Liver (tissue), 9 donors: ENCODE data around the gene FGD4. TPM values are rescaled to one million over a fixed set of nuclear protein-coding genes. Genes with fewer than 3 reads are reported as not detected.

Experiments
- DNase-seq: peaks from one replicate; pipeline ENCODE4 v3.0.0-alpha.2; 2017; ENCODE audit warnings: low spot score
- H3K27ac ChIP-seq, 2 donors: one replicate each; pipeline ENCODE4 v1.7.0; 2013; ENCODE audit warnings: inconsistent platforms in 2 of 2, low read length in 2 of 2, control low read depth in 1 of 2, low read depth in 1 of 2, mild to moderate bottlenecking in 1 of 2
- H3K27me3 ChIP-seq, 4 donors: one replicate each; pipeline versions ENCODE4 v1.6.1 to v1.7.0; 2013; ENCODE audit warnings: low read length in 3 of 4, inconsistent platforms in 1 of 4, mild to moderate bottlenecking in 1 of 4, moderate library complexity in 1 of 4; ENCODE audit not compliant: control insufficient read depth in 4 of 4, insufficient read depth in 4 of 4
- H3K36me3 ChIP-seq, 4 donors: one replicate each; pipeline versions ENCODE4 v1.6.1 to v1.7.0; 2013; ENCODE audit warnings: low read length in 3 of 4, mild to moderate bottlenecking in 3 of 4, low read depth in 1 of 4, moderate library complexity in 1 of 4; ENCODE audit not compliant: control insufficient read depth in 4 of 4, insufficient read depth in 3 of 4
- H3K4me1 ChIP-seq, 4 donors: one replicate each; pipeline versions ENCODE4 v1.6.1 to v1.7.0; 2013; ENCODE audit warnings: low read length in 3 of 4, mild to moderate bottlenecking in 3 of 4, moderate library complexity in 1 of 4; ENCODE audit not compliant: control insufficient read depth in 4 of 4, insufficient read depth in 4 of 4
- H3K4me3 ChIP-seq, 3 donors: one replicate each; pipeline versions ENCODE4 v1.6.1 to v1.7.0; 2013; ENCODE audit warnings: low read length in 3 of 3, control low read depth in 1 of 3, low read depth in 1 of 3, mild to moderate bottlenecking in 1 of 3
- H3K9ac ChIP-seq, 2 donors: one replicate each; pipeline ENCODE4 v1.7.0; 2013; ENCODE audit warnings: low read length in 2 of 2, mild to moderate bottlenecking in 2 of 2, moderate library complexity in 2 of 2, control low read depth in 1 of 2, low read depth in 1 of 2
- H3K9me3 ChIP-seq, 4 donors: one replicate each; pipeline versions ENCODE4 v1.6.1 to v1.7.0; 2013; ENCODE audit warnings: low read length in 3 of 4; ENCODE audit not compliant: control insufficient read depth in 4 of 4
- ATF3 ChIP-seq: IDR thresholded peaks from 2 replicates; pipeline ENCODE4 v1.6.1; 2016; ENCODE audit warnings: antibody characterized with exemption
- CTCF ChIP-seq: fragments of 150-350 bp; IDR thresholded peaks from 2 replicates; pipeline ENCODE4 v1.5.1; 2017; ENCODE audit warnings: improper control_type of control experiment, low read depth, low read length; ENCODE audit not compliant: missing input control
- EGR1 ChIP-seq, 2 donors: IDR thresholded peaks; 2 replicates each; pipeline ENCODE4 v1.6.1; 2016 to 2018; ENCODE audit warnings: antibody characterized with exemption in 2 of 2, low read depth in 2 of 2
- FOXA2 ChIP-seq: IDR thresholded peaks from 2 replicates; pipeline ENCODE4 v1.6.1; 2016; ENCODE audit warnings: antibody characterized with exemption
- GABPA ChIP-seq, 2 donors: IDR thresholded peaks in 1 of 2; conservative IDR thresholded peaks in 1 of 2; 2 replicates each; pipeline ENCODE4 v1.6.1; 2016; ENCODE audit warnings: antibody characterized with exemption in 2 of 2, mild to moderate bottlenecking in 1 of 2, moderate library complexity in 1 of 2
- HNF4G ChIP-seq: IDR thresholded peaks from 2 replicates; pipeline ENCODE4 v1.6.1; 2016; ENCODE audit warnings: antibody characterized with exemption
- JUND ChIP-seq, 2 donors: IDR thresholded peaks; 2 replicates each; pipeline ENCODE4 v1.6.1; 2016; ENCODE audit warnings: antibody characterized with exemption in 2 of 2
- MAX ChIP-seq: IDR thresholded peaks from 2 replicates; pipeline ENCODE4 v1.6.1; 2016; ENCODE audit warnings: antibody characterized with exemption
- NR2F2 ChIP-seq: IDR thresholded peaks from 2 replicates; pipeline ENCODE4 v1.6.1; 2016; ENCODE audit warnings: antibody characterized with exemption
- RAD21 ChIP-seq, 2 donors: IDR thresholded peaks; 2 replicates each; pipeline ENCODE4 v1.6.1; 2016; ENCODE audit warnings: antibody characterized with exemption in 2 of 2, mild to moderate bottlenecking in 2 of 2
- REST ChIP-seq: IDR thresholded peaks from 2 replicates; pipeline ENCODE4 v1.6.1; 2016; ENCODE audit warnings: antibody characterized with exemption, mild to moderate bottlenecking
- RXRA ChIP-seq, 2 donors: IDR thresholded peaks; 2 replicates each; pipeline ENCODE4 v1.6.1; 2017 to 2018; ENCODE audit warnings: antibody characterized with exemption in 2 of 2, mild to moderate bottlenecking in 1 of 2
- SP1 ChIP-seq: IDR thresholded peaks from 2 replicates; pipeline ENCODE4 v1.6.1; 2018; ENCODE audit warnings: antibody characterized with exemption, mild to moderate bottlenecking
- TAF1 ChIP-seq: conservative IDR thresholded peaks from 2 replicates; pipeline ENCODE4 v1.6.1; 2016; ENCODE audit warnings: antibody characterized with exemption, mild to moderate bottlenecking
- YY1 ChIP-seq: IDR thresholded peaks from 2 replicates; pipeline ENCODE4 v1.6.1; 2016; ENCODE audit warnings: antibody characterized with exemption, mild to moderate bottlenecking
- WGBS: extraction: QIAGEN DNeasy Blood & Tissue Kit; methylation state at CpG from one replicate; pipeline ENCODE4 v1.1.7; 2013; 5-methylcytosine and 5-hydroxymethylcytosine counted together
- polyA plus RNA-seq, 2 donors: library from polyadenylated mRNA; stranded (reverse) in 1 of 2; unstranded in 1 of 2; fragments of 200-250 nt in 1 of 2; fragments of >200 nt in 1 of 2; fragmentation: Nextera tagmentation in 1 of 2; extraction: Ambion mirVana in 1 of 2; gene quantifications; one replicate each; pipeline versions ENCODE4 v1.2.1 to v1.2.3, GENCODE V29; 2013 to 2015
- total RNA-seq, 2 donors: library from RNA; depleted of rRNA; stranded (reverse); fragments of >200 nt; gene quantifications; one replicate each; pipeline ENCODE4 v1.2.3, GENCODE V29; 2014
- donor health status: healthy.
- donor health status: healthy.
- donor health status: healthy.
- donor health status: healthy.
- donor health status: healthy.

Gene FGD4
- total and polyA plus RNA-seq, 4 donors, result 3.8 to 26.4 (median 9.0) TPM

GRCh38 chr12:32650508-32650907, 251.2 kb downstream of the FGD4 start:
- peaks cover 0 to 4% (median 3%) of the 10 kb centered on the region in 4 donors for H3K36me3 ChIP-seq
- H3K27ac ChIP-seq, result no peak overlapping the region
- no peak overlapping the region for H3K9ac ChIP-seq
- H3K4me3 ChIP-seq, result no peak overlapping the region
- no peak for DNase-seq
- H3K27me3 ChIP-seq, result no peaks in the 10 kb centered on the region
- H3K9me3 ChIP-seq, result no peaks in the 10 kb centered on the region
- peaks cover 0 to 2% (median 0%) of the 10 kb centered on the region in 4 donors for H3K4me1 ChIP-seq
- 72% methylated on average over 2 of the region's 2 CpGs for WGBS
- no peak for TF ChIP-seq RXRA (IDR thresholded peaks at IDR 0.05)
- no peak for TF ChIP-seq FOXA2
- no peak for TF ChIP-seq ATF3
- TF ChIP-seq YY1, result no peak
- TF ChIP-seq CTCF, result no peak
- no peak for TF ChIP-seq NR2F2
- TF ChIP-seq REST, result no peak
- TF ChIP-seq SP1, result no peak
- no peak for TF ChIP-seq MAX
- TF ChIP-seq HNF4G, result no peak
- no peak for TF ChIP-seq GABPA (IDR thresholded peaks at IDR 0.05 in 1 of 2, conservative IDR thresholded peaks at IDR 0.05 in 1 of 2)
- TF ChIP-seq TAF1, result no peak
- TF ChIP-seq RAD21 (IDR thresholded peaks at IDR 0.05), result no peak
- no peak for TF ChIP-seq EGR1 (IDR thresholded peaks at IDR 0.05; ENCODE audit: low read depth in 2 of 2)

GRCh38 chr12:32651151-32651955, 252.0 kb downstream of the FGD4 start:
- H3K4me1 ChIP-seq, result peaks cover 0 to 2% (median 0%) of the 10 kb centered on the region in 4 donors
- H3K36me3 ChIP-seq, result peaks cover 0 to under 1% (median 0%) of the 10 kb centered on the region in 4 donors
- TF ChIP-seq YY1 (no peak), EGR1 (IDR thresholded peaks at IDR 0.05; ENCODE audit: low read depth in 2 of 2) (no peak), RXRA (IDR thresholded peaks at IDR 0.05) (no peak), CTCF (no peak), ATF3 (no peak), JUND (IDR thresholded peaks at IDR 0.05) (no peak), GABPA (IDR thresholded peaks at IDR 0.05 in 1 of 2, conservative IDR thresholded peaks at IDR 0.05 in 1 of 2) (no peak)
- no peak overlapping the region for H3K9ac ChIP-seq
- DNase-seq, result no peak
- no peaks in the 10 kb centered on the region for H3K27me3 ChIP-seq
- H3K27ac ChIP-seq, result no peak overlapping the region
- no peaks in the 10 kb centered on the region for H3K9me3 ChIP-seq
- no peak overlapping the region for H3K4me3 ChIP-seq
- 84% methylated on average over 5 of the region's 5 CpGs for WGBS
